Middle frontal gyrus (tissue), 1 donor: ENCODE measurements around the gene FOXC1.

Experiments
- DNase-seq: peaks from one replicate; pipeline ENCODE4 v3.0.0-alpha.2; 2015; ENCODE audit warnings: low spot score; ENCODE audit errors: extremely low spot score

FOXC1 gene

GRCh38 chr6:1598886-1599285 lies 10.8 kb upstream of the FOXC1 start:
- DNase-seq = no peak

DNA sequence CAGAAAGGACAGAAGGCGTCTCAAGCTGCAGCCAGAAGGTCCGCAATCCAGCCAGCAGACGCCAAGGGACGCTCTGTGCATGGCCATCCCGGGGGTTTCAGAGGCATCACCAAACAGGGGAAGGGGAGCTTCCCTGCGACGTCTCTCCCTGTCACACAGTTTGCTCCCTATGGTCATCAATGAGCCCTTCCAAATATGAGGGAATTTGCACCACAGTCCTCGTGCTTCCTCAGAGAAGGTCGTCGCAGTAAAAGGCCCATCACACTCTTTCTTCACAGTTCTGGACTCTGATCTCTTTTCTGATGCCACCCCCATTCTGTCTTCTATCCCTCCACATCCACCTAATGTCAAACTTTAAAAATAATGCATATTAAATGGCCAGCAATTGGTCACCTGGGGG lies 10.2 kb upstream of the FOXC1 start:
- DNase-seq = no peak

GRCh38 chr6:1600063-1600763 lies 9.5 kb upstream of the FOXC1 start:
- no peak for DNase-seq

DNA sequence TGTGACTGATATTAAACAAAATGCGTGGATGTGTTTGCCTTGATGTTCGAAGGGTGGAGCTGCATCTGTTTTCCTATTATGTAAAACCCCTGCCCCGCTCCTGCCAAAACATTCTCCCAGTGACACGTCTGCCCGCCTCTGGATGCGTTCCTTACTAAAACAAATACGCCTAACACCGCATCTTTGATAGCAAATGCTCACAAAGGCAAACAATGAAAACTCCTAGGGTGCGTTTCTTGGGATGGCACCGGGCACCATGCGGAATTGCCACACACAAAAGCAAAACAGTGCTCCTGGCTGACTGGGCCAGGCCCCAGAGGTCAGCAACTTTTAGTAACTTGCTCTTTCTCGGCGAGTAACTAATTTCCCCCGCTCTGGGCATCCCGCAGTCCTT lies 9.0 kb upstream of the FOXC1 start:
- no peak for DNase-seq

GRCh38 chr6:1601158-1602048 lies 8.3 kb upstream of the FOXC1 start:
- no peak for DNase-seq

GRCh38 chr6:1602049-1602713 lies 7.5 kb upstream of the FOXC1 start:
- no peak for DNase-seq

DNA sequence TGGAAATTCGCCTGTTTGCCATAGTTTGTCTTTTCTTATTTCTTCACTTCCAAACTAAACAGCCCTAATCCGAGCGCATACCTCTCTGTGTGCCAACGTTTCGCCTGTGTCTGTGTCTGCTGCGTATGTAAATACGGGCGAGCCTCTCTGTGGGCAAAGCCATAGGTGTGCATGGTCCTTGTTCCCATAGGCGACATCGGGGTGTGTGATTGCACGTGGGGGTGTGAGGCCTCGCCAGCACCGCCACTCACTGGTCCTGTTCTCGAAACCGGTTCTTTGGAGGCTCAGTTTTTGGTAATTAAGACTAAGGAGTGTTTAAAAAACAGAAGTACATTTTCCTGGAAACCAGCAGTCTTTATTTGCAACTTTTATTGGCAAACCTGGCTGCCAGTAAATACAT lies 6.0 kb upstream of the FOXC1 start:
- DNase-seq = no peak

DNA sequence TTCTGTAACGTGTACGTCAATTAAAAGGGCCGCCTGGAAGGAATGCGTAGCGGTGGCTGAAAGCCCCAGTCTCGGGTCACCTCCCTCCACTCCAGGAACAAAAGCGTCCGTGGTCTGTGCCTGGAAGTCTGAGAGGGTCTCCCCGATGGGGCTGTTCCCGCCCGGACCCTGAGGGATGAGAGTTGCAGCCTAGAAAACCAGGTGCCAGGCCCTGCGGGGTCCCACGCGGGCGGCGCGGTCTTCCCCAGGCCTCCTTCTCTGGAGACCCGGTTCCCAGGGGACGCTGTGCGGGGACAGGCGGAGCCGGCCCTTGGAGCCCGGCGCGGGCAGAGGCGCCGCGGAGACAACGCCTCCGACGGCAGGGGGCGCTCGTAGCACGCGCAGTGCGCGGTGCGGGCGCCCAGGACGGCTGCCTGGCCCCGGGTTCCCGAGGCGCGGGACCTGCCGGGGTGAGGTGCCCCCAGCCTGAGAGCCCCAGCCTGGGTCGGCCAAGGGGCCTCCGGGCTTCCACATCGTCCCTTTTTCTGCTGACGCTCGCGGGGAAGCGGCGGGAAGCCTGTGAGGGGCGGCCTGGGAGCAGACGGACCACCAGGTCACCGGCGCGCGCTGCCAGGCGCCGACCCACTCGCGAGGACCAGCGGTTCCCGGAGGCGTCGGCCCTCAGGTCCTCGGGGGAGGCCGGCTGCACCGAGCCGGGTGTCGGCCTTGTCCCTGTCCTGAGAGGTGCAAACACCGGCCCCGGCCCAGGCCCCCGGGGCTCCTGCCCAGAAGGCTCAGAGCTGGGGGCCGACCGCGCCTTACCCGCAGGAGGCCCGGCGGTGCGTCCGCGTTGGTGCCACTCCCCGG lies 5.3 kb upstream of the FOXC1 start:
- no peak for DNase-seq

- DNase-seq = no peak
Observed at GRCh38 chr6:1605004-1605892, 4.5 kb upstream of the FOXC1 start.

- no peak for DNase-seq
Observed at GRCh38 chr6:1605893-1606779, 3.6 kb upstream of the FOXC1 start.

DNA sequence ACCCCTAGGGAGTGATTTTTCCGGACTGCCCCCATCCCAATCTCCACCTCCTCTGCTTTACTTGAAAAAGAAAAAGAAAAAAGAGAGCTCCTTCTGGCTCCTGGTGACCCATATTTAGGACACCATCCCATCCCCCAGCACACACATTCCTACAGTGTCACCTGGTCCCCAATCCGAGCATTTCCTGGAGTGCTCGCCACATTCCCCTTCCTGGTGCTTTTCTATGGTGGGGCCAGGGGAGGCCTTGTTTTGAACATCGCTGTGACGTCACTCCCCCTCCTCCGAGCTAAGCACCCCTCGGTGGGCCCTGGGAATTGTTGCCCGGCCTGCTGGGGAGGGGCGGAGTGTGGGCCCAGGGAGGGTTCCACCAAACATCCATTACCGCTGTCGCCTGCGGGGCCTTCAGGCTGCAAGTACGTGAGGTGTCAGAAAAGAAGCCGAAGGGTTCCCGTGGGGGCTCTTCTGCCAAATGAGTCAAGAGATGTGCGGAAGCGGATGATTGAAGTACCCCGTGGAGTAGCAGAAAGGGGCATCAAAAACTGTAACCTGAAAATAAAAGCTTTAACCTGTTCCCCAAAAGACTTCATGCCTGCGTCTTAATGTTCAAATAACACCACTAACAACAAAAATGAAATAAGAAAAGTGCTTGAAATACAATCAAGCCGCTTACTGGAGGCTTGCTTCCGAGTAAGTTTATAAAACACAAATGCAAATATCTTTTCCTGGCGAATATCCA lies 2.8 kb upstream of the FOXC1 start:
- DNase-seq = no peak

DNA sequence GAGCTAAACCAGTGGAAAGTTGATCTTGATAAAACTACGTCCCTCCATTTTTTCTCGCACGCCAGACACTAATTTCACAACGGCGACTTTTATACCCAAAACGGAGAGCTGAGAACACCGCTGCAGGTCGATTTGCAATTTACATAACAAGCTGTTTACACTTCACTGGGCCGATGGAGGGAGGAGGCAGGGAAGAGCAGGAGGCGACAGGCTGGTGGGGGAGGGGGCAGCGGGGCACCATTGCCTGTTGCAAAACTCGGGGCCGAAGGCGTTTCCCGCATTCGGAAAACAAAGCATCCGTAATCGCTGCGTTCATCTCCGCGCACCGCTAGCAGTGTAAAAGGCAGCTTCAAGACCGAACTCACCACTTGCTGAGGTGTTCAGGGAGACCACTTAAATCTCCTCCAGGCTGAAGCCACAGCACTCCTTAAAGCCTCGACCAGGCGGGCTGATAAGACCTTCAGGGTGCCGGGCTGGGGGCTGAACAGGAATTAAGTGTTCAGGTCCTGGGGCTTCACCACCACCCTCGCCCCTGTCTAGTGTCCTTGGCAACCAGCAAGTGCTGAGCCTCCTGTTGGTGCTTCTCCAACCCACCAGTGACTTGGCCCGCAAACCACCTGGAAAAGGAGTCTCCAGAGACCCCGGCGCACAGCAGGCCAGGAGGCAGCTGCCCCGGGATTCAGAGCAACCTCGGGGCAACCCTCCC lies 2.0 kb upstream of the FOXC1 start:
- DNase-seq = no peak

DNA sequence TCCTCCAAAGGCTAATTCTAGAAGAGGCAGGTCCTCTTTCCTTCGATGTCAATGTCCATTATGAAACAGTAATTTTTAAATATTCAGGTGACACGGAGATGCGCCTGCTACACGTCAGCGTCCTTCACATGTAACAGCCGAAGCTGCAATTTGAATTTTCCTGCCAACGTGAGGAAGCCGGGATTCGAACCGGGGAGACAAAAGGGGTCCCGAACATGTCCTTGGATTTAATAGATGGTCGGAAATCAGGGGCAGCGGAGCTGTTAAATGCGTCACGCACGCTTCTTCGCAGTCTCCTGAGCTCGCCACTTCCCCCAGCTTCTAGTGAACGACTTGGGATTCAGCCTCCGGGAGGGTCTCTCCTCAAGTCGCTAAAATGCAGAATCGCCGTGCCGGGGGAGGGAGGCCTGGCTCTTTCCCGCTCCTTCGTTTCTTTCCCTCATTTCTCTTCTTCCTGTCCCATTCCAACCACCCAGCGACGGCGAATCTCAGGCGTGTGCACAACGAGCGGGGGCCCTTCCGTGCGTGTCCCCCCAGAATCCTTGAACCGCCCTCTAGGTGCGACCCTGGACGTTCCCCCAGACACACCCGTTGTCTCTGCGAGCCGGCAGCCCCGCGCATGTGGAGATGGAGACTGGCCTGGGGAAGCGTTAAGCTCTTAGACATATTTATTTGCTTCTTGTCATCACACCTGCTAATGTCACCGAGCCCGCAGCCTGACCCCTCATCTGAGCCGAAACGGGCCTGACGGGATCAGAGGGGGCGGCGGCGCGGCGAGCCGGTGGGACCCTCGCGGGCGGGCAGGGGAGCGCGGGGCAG lies 1.3 kb upstream of the FOXC1 start:
- no peak for DNase-seq

DNA sequence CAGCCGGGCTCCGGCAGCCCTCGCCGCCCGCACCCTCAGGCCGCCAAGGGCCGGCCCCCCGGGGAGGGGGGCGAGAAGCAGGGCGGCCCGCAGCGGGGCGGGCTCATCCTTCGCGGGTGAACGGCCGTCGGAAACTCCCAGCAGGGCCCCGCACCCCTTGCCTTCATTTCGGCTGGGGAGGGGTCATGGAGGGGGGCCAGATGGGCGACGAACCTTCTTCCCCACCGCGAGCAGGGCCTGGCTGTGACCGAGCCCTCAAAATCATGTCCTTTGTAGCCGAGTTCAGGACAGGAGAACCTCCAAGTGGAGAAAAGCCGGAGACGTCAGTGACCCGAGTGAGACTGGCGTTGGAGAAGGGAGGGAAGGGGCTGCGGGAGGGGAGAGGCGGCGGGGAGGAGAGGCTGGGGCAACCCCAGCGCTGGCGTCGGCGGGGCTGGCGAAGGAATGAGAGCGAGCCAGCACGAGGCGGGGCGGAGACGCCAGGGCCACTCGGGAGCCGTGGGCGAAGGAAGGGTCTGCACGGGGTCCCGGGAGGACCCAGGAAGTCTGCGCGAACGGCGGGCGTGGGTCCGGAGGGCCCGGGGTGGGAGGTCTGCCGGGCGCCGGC lies 571 bp upstream of the FOXC1 start:
- no peak for DNase-seq

- DNase-seq = no peak
Observed at GRCh38 chr6:1610497-1611321, 994 bp downstream of the FOXC1 start.

GRCh38 chr6:1611322-1611571 lies 1.5 kb downstream of the FOXC1 start:
- no peak for DNase-seq
